ENCODE data around the gene RAX.

RAX gene

DNA sequence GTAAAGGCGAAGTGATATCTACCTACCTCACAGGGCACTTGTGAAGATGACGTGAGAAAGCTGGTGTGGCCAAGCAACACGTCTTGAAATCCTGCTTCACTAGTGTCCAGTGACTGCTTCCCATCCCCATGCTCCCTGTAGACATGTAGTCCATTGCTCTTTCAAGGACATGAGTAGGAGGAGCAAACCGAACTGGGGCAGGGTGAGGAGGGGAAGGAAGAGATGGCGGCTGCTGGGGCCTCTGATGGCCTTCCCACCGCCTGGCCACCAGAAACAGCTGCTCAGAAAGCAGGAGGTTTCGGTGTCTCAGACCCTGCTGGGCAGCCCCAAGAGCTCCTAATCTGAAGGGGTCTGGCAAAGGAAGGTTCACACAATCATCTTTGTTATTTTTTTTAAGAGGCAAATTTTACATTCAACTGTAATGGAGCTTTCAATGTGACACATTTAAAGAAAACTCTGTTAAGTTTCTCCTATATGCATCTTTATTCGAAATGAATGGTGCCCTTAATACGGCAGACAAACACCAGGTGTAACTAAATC, 30.5 kb upstream of the RAX start:
- no peak for TF ChIP-seq CTCF (IDR thresholded peaks at IDR 0.05)

GRCh38 chr18:59303006-59303405, 29.8 kb upstream of the RAX start:
- no peak for TF ChIP-seq CTCF (IDR thresholded peaks at IDR 0.05)

- TF ChIP-seq CTCF (IDR thresholded peaks at IDR 0.05): no peak
Observed at GRCh38 chr18:59301929-59302328, 28.7 kb upstream of the RAX start.

DNA sequence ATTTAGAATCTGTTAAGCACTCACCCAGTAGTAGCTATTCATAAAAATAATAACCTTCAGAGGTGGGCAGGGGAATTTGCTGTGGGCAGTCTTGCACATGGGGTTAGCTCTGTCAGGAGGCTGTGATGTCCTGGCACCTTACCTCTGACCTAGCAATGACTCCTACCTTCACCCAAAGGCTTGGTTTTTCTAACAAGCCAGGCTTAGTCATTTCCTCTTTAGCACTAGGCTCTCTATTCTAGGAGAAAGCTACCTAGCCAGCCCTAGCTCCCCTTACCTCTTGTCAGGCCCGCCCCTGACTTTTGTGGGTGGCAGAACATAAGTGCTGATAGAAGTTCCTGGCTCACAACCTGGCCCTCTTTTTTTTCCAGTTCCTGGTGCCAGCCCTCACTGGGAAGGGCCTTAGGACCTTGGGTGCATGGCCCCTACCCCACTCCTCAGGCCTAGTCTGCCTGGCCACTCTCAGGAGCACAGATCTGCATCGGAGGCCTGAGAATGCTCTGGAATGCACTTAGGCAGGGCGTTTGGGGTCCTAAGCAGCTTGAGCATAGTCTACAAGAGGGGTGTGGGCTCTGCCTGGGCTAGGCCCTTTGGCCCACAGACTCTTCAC, 27.5 kb upstream of the RAX start:
- TF ChIP-seq CTCF (IDR thresholded peaks at IDR 0.05): no peak

DNA sequence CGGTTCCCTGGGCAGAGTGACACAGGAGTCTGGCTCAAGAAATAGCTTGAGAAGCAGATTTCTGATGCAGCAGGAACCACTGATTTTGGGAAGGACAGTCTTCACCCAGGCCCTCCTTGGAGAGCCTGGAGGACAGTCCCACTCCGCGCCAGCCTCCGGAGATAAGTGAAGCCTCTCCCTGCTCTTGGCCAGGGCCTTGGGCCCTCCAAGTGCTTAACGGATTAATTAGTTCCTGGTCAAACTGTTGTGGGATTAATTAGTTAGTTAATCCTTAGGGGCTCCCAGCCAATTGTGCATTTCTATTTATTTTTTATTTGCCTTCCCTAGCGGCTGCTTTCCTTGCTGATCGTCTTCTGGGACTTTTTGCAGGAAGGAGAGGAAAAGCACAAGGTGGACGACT, 25.6 kb upstream of the RAX start:
- no peak for TF ChIP-seq CTCF (IDR thresholded peaks at IDR 0.05)

GRCh38 chr18:59293317-59293716, 20.1 kb upstream of the RAX start:
- no peak for TF ChIP-seq CTCF (IDR thresholded peaks at IDR 0.05)

DNA sequence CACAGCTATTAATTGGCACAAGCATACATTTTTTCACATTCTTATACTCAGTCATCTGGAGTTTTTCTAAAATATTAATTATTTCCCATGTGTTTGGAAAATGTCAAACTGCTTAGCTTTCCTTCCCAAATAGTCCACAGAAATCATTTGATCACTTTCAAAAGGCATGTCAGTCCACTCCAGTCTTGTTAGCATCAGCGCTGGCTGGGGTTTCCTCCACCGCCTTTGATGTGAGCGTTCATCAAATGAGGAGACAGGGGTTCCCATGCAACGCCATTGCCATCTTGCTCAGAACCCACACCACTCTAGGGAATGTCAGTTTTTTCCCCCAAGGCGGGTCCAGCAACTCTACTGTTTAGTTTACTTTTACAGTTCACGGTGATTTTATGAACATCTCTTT, 13.1 kb upstream of the RAX start:
- TF ChIP-seq CTCF (IDR thresholded peaks at IDR 0.05): no peak

- no peak for TF ChIP-seq CTCF (IDR thresholded peaks at IDR 0.05)
Observed at GRCh38 chr18:59282341-59282740, 9.1 kb upstream of the RAX start.
